Measurements from ENCODE around the gene ROR2. TPM values are rescaled to one million over a fixed set of nuclear protein-coding genes. Genes with fewer than 3 reads are reported as not detected.
A peak's percentile ranks its signal among the peaks of the same experiment; 100 is the strongest.
"Not testable (repeated sequence)": the region's sequence is repeated elsewhere in the genome, so short reads cannot be mapped to it uniquely, and the experiment has no call there.

Gene ROR2
- polyA plus RNA-seq, 3 donors = 16.4 to 20.6 (median 20.5) TPM

DNA sequence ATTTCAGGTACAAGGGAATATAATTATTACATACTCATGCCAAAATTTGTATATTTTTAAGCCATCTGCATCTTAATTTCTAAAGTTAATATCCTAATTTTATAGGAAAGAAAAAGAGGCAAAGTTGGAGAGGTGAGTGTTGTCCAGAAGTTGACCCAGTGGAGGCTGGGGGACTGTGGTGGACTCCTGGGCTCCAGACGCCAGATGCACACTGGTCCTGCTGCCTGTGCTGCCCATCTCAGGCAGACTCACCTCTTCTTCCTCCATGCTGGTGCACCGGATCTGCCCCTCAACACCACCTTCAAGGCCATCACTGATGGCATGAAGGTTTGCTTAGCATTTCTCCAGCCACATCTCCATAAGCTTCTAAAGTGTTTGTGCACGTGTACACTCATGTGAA lies 305.6 kb downstream of the ROR2 start:
- no peak for DNase-seq

DNA sequence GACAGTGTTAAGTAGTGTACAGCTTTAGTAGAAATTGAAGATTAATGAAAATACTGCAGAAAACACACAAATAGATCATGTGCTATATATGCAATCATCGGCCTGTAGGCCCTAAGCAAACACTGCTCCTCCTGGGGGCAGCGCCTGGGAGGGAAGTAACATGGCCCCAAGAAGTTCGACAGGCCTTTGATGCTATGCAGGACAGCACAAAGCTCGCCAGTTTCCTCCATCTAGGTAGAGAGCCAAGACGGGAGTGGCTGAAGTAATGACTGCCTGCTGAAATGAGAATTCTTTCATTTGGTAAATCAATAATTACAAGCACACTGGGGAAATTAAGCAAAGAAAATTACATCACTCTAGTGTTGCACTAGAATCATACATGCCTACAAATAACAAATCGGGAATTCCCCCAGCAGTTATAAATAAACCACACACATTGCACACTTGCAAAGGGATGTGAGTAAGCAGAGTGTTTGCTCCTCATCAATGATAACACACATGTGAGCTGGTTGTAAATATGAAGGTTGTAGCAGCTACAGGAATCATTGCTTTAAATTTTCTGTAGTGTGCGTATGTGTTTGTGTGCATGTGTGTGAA lies 306.4 kb downstream of the ROR2 start:
- DNase-seq = no peak

DNA sequence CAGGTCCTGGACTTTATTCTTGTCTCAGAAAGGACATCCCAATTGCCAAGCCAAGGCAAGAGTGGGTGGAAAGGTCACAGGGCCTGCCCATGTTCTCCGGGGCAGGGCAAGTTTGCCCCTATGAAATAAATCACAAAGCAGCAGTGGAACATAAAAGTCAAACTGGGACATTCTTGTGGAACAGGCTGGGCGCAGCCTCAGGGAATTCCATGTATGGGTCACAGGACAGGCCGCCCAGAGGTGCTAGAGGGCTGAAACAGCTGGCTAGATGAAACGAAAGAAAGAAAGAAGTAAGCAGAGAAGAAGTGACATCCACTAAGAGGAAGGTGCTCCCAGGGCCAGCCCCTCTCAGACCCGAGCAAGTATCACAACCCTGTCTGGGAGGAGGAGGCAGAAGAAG lies 307.3 kb downstream of the ROR2 start:
- DNase-seq = no peak

DNA sequence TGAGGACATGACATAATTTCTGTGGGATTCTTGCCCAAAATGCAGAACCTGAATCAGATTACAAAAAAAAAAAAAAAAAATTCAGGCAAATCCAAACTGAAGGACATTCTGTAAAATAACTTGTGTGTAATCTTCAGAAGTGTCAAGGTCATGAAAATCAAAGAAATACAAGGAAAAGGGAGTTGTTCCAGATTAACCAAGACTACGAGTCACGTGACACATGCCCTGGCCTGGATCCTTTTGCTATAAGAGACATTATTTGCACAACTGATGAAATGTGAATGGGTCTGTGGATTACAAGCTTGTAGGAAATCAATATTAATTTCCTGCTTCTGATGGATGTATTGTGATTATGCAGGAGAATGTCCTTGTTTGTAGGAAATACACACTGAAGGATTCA lies 309.6 kb downstream of the ROR2 start:
- DNase-seq = no peak

DNA sequence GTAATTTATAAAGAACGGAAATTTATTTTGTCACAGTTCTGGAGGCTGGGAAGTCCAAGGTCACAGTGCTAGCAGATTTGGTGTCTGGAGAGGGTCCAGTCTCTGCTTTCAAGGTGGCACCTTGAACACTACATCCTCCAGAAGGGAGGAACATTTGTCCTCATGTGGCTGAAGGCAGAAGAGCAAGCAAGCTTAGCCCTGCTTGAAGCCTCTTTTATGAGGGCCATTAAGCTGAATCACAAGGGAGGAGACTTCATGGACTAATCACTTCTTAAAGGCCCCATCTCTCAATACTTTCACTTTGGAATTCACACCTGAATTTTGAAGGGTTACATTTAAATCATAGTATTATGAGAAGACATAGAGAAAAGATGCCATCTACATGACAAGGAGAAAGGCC lies 311.0 kb downstream of the ROR2 start:
- DNase-seq = no peak

DNA sequence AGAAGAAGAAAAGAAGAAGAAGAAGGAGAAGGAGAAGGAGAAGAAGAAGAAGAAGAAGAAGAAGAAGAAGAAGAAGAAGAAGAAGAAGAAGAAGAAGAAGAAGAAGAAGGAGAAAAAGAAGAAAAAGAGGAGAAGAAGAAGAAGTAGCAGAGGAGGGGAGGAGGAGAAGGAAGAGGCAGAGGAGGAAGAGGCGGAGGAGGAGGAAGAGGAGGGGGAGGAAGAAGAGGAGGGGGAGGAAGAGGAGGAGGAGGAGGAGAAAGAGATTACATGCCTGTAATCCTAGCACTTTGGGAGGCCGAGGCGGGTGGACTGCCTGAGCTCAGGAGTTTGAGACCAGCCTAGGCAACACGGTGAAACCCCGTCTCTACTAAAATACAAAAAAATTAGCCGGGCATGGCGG lies 315.2 kb downstream of the ROR2 start:
- DNase-seq = not testable (repeated sequence)

DNA sequence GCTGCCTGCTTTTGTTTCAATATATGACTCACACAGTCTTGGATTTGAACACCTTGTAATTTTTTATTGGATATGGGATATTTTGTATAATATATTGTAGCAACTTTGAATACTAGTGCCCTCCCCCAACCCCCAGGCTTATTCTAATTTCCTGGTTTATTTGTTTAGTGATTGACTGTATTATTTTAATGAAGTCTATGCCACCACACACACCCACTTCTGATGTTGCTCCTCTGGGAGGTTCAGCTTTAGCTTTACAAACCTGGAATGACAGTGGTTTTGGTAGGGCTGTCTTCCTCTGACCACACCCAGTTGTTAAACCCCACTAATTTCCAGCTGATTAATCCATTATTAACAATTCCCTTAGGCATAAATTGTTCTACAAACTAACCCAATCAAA lies 320.3 kb downstream of the ROR2 start:
- DNase-seq = no peak

DNA sequence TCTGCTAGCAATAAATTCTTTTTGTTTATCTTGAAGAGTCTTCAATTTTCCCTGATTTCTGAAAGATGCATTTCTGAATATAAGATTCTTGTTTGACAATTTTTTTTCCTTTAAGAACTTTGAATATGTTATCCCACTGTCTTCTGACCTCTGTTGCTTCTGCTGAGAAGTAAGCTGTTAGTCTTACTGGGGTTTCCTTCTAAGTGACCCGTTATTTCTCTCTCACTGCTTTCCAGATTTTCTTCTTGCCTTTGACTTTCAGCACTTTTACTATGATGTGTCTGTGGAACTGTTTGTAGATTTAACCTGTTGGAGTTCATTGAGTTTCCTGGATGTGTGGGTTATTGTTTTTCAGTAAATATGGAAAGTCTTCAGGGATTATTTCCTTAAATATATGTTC lies 321.1 kb downstream of the ROR2 start:
- no peak for DNase-seq

DNA sequence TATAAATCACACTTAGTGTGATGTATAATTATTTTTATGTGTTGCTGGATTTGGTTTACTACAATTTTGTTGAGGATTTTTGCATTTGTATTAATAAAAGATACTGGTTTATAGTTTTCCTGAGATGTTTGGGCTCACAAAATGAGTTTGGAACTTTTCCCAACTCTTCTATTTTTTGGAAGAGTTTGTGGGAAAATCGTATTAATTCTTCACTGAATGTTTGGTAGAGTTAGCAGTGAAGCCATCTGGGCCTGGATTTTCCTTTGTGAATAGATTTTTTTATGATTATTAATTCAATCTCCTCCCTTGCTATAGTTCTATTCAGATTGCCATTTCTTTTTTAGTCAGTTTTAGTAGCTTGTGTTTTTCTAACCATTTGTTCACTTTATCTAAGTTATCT lies 324.7 kb downstream of the ROR2 start:
- DNase-seq = no peak

DNA sequence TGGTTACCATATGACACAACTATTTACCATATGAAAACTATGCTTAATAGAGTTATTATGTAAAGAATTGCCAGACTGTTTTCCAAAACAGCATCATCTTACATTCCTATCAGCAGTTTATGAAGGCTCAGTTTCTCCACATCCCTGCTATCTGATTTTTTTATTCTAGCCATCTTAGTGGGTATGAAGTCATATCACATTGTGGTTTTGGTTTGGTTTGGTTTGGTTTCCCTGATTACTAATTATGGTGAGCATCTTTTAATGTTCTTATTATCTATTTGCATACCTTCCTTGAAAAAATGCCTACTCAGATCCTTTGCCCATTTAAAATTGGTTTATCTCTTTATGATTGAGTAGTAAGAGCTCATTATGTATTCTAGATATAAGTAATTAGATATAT lies 327.0 kb downstream of the ROR2 start:
- DNase-seq = no peak

DNA sequence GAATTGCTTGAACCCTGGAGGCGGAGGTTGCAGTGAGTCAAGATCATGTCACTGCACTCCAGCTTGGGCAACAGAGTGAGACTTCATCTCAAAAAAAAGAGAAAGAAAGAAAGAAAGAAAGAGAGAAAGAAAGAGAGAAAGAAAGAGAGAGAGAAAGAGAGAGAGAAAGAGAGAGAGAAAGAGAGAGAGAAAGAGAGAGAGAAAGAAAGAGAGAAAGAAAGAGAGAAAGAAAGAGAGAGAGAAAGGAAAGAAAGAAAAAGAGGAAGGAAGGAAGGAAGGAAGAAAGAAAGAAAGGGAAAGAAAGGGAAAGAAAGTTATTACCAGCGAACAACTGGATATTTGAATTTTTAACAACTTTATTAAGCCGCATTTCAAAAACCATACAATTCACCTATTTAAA lies 327.9 kb downstream of the ROR2 start:
- DNase-seq = not testable (repeated sequence)

DNA sequence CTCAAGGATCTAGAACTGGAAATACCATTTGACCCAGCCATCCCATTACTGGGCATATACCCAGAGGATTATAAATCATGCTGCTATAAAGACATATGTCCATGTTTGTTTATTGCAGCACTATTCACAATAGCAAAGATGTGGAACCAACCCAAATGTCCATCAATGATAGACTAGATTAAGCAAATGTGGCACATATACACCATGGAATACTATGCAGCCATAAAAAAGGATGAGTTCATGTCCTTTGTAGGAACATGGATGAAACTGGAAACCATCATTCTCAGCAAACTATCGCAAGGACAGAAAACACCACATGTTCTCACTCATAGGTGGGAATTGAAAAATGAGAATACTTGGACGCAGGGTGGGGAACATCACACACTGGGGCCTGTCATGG lies 336.0 kb downstream of the ROR2 start:
- not testable (repeated sequence) for DNase-seq

DNA sequence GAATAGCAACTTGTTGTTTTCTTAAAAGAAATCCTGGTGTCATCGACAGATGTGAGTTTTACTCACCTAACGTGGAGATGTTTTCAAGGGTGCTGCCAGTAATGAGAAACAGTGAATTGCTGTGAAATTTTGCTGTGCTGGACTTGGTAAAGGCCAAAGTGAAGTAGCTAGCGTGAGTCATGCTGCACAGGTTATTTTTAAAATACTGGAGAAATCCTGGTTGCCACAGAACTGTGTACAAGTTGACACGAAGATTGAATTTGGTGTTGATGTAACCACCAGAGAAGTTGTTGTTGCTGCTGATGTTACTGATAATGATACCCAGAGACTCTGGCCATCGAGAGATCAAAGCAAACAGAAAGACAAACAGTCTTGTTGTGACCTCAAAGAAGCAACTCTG lies 338.4 kb downstream of the ROR2 start:
- no peak for DNase-seq

DNA sequence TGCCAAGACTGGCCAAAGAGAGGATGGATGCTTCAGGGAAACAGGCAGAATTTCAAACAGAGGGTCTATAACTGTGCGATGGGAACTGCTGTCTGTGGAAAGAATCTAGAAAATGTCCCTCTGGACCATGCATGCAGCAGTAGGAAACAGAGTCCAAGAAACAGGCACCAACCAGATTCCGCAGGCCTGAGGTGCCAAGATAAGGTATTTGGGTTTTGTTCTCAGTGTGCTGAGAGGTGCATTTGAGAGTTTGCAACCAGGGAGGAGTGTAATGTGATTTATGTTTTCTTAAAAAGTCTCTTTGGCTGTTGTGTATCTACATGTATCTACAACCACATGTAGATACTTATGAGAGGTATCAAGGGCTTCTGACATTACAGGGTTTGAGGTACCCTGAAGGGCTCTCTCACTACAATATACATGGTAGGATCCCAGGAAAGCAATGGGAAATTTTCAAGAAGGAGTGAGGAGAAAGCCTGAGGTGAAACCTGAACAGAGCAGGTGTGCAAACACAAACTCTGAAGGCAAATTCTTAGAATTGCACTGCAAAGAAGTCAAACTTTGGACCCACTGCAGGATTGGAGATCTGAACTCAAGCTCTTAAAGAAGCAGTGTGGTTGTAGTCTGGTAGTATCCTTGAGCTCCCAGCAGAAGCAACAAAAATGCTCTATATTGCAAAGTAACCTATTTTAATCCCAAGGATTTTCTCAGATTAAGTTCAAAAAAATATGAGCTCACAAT lies 343.6 kb downstream of the ROR2 start:
- no peak for DNase-seq

DNA sequence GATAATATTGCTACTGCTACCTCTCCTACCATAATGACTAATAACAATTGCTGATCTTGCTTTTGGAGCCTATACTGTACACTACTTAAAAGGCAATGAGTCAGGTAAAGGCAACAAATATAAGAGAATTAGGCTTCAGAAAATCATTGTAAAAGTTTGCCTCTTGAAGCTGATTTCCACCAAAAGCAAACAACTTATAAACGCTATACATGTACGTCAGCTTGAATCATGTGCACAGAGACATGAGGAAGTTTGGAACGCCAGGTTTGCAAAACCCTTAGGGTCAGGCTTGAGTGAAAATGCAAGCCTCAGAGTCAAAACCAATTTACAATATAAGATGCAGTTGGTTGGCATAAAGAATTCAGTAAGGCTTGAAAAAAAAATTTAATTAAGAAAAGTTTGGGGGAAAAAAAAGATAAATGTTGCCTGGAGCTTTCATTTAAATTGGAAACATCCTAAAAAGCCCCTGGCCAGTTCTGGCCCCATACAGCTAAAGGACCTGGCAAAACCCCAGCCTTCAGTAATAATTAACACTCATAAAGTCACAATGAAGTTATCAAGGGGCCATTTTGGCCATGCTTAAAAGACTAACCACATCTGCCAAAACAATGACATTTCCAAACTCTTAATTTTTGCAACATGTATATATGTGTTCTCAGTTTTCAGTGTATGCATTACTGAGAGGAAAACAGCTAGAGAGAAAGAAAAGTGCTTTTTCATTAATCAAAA lies 345.4 kb downstream of the ROR2 start:
- peak; percentile 14 for DNase-seq

DNA sequence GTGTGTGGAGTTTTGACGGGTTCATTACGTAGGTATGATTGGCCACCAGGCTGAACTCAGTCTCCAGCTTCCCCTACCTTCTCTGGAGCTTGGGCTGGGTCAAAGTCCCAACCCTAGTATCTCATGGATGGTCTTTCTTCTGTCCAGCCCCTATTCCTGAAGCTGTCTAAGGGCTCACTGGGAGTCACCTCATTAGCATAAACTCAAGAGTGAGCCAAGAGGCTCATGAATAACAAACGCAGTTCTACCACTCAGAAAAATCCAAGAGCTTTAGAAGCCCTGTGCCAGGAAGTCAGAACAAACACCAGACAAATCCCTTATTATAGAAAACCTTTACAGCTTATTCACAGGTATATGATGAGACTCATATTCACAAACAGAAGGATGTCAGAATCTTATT lies 346.1 kb downstream of the ROR2 start:
- no peak for DNase-seq

DNA sequence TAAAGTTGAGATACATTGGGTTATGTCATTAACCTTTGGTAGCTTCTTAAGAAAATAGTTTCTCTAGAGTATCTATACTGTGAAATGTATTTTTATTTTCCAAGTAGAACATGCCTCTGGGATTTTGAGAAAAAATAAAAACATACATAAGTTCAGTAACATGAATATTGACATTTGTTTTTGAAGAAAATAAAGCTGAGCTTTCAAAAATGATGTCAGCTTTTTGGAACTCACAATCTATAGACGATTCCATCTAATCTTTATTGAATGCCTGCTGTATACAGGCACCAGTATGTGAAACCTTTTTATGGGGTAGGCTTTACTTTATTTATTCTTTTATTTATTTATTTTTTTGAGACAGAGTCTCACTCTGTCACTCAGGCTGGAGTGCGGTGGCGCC lies 350.5 kb downstream of the ROR2 start:
- DNase-seq = no peak

DNA sequence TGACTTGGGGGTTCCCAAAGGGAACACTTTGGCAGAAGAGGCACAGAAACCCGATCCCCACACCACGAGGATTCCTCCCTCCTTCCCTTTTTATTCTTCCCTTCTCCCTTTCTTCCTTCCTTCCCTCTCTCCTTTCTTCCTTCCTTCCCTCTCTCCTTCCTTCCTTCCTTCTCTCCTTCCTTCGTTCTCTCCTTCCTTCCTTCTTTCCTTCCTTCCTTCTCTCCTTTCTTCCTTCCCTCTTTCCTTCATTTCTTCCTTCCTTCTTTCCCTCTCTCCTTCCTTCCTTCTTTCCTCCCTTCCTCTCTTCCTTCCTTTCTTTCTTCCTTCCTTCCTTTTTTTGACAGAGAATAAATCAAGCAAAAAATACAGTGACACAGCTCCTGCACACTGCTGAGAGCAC lies 358.4 kb downstream of the ROR2 start:
- DNase-seq = no peak

DNA sequence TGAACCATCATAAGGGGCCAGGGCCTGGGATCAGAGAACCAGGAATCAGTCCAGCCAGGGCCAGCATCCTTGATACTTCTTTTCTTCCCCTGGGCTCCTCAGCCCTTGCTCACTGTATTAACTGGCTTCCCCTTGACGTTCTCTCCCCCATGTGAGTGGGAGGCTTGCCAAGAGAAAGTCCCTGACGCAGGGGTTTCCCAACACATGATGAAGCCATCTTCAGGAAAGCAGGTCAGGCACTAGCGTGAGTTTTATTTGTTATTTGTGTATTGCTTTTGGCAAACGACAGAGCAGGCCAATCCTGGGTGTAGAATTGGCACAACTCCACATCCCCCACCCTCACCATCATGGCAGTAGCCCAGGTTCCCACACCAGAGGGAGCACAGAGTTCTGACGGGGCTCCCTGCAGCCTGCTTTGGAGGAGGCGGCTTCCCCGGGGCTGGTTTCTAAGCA lies 360.9 kb downstream of the ROR2 start:
- peak; percentile 5 for DNase-seq

DNA sequence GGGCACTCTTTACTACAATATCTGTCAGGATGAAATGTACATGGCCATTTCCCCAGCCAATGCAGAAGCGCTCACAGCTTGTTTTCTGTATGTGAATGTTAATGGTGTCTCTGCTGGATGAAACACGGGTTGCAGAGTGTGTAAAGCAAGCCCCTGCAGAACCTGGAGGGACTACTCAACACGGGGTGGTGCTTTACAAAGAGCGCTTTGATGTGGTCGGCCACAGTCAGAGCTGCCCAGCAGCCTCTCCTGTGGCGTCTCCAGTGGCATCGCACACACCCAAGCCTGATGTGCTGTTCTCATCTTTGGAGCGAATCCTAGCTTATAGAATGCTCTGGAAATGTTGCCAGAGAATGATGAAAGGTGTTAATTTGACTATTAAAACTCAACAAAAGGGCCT lies 363.7 kb downstream of the ROR2 start:
- no peak for DNase-seq

DNA sequence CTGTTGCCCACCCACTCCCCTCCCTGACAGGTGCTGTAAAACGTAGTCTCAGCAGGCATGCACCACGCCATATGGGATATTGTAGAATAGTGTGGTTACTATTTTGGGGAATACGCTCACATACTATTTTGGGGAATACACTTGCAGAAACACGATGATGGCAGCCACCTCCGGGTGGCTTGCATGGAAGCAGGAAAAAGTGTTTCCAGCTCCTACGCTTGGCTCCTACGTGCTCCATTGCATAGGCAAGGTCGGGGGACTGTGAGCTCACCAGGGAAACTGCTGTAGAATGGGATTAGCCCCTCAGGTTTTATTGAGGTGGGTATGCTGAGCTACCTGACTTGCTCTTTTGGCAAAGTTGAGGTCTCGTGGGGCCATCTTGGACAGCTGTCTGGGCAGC lies 366.1 kb downstream of the ROR2 start:
- DNase-seq = no peak

DNA sequence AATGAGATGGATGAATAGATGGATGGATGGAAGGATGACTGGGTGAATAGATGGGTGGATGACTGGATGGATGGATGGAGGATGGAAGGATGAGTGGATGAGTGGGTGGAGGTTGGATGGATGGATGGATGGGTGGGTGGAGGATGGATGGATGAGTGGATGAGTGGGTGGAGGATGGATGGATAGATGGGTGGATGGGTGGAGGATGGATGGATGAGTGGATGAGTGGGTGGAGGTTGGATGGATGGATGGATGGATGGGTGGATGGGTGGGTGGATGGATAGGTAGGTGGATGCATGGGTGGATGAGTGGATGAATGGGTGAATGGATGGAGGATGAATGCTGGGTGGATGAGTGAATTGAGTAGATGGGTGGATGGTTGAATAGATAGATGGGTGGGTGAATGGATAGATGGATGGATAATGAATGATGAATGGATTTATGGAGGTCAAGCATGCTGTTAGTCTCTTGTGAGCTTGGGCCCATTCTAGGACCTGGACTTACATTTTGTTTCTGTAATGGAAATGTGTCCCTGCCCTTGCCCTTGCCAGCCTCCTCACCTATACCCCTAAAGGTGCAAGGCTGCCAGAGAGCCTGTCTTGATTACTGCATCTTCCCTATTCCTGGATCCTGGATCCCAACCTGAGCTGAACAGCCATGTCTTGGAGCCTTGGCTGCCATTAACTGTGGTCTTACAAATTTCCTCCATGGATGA lies 366.7 kb downstream of the ROR2 start:
- no peak for DNase-seq

DNA sequence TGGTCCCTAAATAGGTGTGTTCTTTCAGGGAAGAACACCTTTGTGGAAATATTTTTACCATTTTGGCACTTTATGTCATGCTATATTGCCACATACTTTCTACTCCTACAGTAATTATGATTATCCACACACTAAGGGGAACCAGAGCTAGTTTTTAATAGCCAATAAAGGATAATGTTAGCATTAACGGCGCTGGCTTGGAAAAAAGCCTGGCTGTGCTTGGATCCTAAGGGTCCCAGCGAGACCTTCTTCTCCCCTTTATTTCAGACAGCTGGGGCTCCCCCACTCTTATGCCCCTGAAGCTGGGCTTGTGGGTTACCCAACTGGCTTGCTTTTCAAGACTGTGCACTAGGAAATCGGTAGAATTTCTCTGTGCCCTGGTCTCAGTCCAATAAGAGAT lies 367.8 kb downstream of the ROR2 start:
- DNase-seq = no peak

Data from renal pelvis (tissue), 4 donors.